Uterus (tissue), 2 donors: ENCODE results near the gene HLA-DOA.

Source experiments
- POLR2A ChIP-seq, 2 donors: fragments of 450-650 bp; IDR thresholded peaks; one replicate each; pipeline ENCODE4 v1.6.1; 2016; ENCODE audit warnings: antibody characterized with exemption in 2 of 2, mild to moderate bottlenecking in 1 of 2, moderate library complexity in 1 of 2
- TF ChIP-seq, protein P1 (sequence below), 4 experiments: fragments of 200-600 bp in 2 of 4; fragments of 450-650 bp in 2 of 4; sonication (generic) in 2 of 4; IDR thresholded peaks; one replicate each; pipeline ENCODE4 v1.5.1; 2016 to 2019; ENCODE audit warnings: antibody characterized with exemption in 4 of 4, mild to moderate bottlenecking in 2 of 4, moderate library complexity in 1 of 4

DNA sequence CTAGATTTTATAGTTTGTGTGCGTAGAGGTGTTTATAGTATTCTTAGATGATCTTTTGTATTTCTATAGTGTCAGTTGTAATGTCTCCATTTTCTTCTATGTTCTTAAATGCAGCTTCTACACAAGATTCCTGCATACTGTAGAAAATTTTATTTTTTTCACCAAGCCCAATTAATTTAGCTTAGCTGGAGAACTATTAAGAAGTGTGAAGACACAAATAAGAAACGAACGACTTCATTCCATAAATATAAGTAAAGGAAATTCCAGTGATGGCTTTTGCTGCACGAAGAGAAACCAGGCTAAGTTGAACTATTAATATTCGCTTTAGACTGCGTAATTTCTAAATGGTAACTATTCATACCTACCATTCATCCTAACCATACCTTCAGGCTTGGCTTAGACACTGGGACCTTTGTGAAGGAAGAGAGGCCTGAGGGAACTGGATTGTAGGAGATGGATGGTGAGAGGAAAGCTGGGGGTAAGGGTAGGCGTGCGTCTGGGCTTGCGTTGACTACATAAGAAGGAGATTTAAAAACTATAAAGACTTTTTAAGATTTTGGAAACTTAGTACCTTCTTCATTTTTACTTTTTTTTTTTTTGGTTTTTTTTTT is 15.9 kb downstream of the HLA-DOA start:
- TF ChIP-seq, protein P1, sequence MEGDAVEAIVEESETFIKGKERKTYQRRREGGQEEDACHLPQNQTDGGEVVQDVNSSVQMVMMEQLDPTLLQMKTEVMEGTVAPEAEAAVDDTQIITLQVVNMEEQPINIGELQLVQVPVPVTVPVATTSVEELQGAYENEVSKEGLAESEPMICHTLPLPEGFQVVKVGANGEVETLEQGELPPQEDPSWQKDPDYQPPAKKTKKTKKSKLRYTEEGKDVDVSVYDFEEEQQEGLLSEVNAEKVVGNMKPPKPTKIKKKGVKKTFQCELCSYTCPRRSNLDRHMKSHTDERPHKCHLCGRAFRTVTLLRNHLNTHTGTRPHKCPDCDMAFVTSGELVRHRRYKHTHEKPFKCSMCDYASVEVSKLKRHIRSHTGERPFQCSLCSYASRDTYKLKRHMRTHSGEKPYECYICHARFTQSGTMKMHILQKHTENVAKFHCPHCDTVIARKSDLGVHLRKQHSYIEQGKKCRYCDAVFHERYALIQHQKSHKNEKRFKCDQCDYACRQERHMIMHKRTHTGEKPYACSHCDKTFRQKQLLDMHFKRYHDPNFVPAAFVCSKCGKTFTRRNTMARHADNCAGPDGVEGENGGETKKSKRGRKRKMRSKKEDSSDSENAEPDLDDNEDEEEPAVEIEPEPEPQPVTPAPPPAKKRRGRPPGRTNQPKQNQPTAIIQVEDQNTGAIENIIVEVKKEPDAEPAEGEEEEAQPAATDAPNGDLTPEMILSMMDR (IDR thresholded peaks at IDR 0.05) = no peak
- TF ChIP-seq POLR2A (IDR thresholded peaks at IDR 0.05) = no peak
